HG02938 (cell line): Measurements from ENCODE around the gene KRT86.
"Not testable (repeated sequence)": the region's sequence is repeated elsewhere in the genome, so short reads cannot be mapped to it uniquely, and the experiment has no call there.

Experiments
- ATAC-seq: cut with Tn5 transposase; IDR thresholded peaks from one replicate; pipeline ENCODE4 v1.9.1; 2021; ENCODE audit warnings: mild to moderate bottlenecking, moderate library complexity; ENCODE audit not compliant: unreplicated experiment

The KRT86 gene

GRCh38 chr12:52267266-52267665 lies 7.2 kb upstream of the KRT86 start:
- no peak for ATAC-seq

- ATAC-seq, result no peak
These were observed 6.7 kb upstream of the KRT86 start for GRCh38 chr12:52267699-52268098.

- ATAC-seq, result no peak
These were observed 6.2 kb upstream of the KRT86 start for GRCh38 chr12:52268212-52268611.

- ATAC-seq, result no peak
These were observed 3.8 kb upstream of the KRT86 start for GRCh38 chr12:52270541-52271070.

- no peak for ATAC-seq
These were observed 3.3 kb upstream of the KRT86 start for GRCh38 chr12:52271158-52271557.

- no peak for ATAC-seq
These were observed 1.2 kb downstream of the KRT86 start for GRCh38 chr12:52275686-52276085.

- ATAC-seq, result no peak
These were observed 3.2 kb downstream of the KRT86 start for GRCh38 chr12:52277486-52278245.

GRCh38 chr12:52278575-52279421 lies 4.4 kb downstream of the KRT86 start:
- ATAC-seq, result no peak

GRCh38 chr12:52279422-52280318 lies 5.2 kb downstream of the KRT86 start:
- ATAC-seq, result no peak

GRCh38 chr12:52280319-52280795 lies 5.9 kb downstream of the KRT86 start:
- ATAC-seq, result no peak

- ATAC-seq, result no peak
These were observed 6.5 kb downstream of the KRT86 start for GRCh38 chr12:52280796-52281560.

- ATAC-seq, result no peak
These were observed 10.2 kb downstream of the KRT86 start for GRCh38 chr12:52284562-52285171.

- no peak for ATAC-seq
These were observed 10.8 kb downstream of the KRT86 start for GRCh38 chr12:52285172-52285745.

GRCh38 chr12:52285851-52286530 lies 11.5 kb downstream of the KRT86 start:
- no peak for ATAC-seq

- not testable (repeated sequence) for ATAC-seq
These were observed 12.7 kb downstream of the KRT86 start for GRCh38 chr12:52286857-52287785.

GRCh38 chr12:52287816-52288805 lies 13.7 kb downstream of the KRT86 start:
- ATAC-seq, result peak; percentile 81
